Measurements from ENCODE around the gene LAX1. TPM values are rescaled to one million over a fixed set of nuclear protein-coding genes. Genes with fewer than 3 reads are reported as not detected.
A peak's percentile ranks its signal among the peaks of the same experiment; 100 is the strongest.

LAX1 gene
- total and polyA plus RNA-seq, 7 donors = 0.60 to 3.6 (median 0.95) TPM; not detected in 3

GRCh38 chr1:203807196-203807595, 42.2 kb downstream of the LAX1 start:
- intact Hi-C loops (cut with DNase I) = no loop called here
- Histone ChIP-seq H3K27me3 (no peaks in the 10 kb centered on the region), H3K4me3 (no peak overlapping the region), H3K27ac (peak overlapping the region in 2 of 4 donors; percentile 58 to 66), H3K36me3 (peaks cover 3 to 41% (median 6%) of the 10 kb centered on the region in 4 donors), H3K4me1 (peaks cover 0 to 36% (median 22%) of the 10 kb centered on the region in 4 donors), H3K9me3 (no peaks in the 10 kb centered on the region)
- DNase-seq = no peak
- TF ChIP-seq, protein P1, sequence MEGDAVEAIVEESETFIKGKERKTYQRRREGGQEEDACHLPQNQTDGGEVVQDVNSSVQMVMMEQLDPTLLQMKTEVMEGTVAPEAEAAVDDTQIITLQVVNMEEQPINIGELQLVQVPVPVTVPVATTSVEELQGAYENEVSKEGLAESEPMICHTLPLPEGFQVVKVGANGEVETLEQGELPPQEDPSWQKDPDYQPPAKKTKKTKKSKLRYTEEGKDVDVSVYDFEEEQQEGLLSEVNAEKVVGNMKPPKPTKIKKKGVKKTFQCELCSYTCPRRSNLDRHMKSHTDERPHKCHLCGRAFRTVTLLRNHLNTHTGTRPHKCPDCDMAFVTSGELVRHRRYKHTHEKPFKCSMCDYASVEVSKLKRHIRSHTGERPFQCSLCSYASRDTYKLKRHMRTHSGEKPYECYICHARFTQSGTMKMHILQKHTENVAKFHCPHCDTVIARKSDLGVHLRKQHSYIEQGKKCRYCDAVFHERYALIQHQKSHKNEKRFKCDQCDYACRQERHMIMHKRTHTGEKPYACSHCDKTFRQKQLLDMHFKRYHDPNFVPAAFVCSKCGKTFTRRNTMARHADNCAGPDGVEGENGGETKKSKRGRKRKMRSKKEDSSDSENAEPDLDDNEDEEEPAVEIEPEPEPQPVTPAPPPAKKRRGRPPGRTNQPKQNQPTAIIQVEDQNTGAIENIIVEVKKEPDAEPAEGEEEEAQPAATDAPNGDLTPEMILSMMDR (IDR thresholded peaks at IDR 0.05) = no peak
- no peak for TF ChIP-seq EP300 (IDR thresholded peaks at IDR 0.05)
- TF ChIP-seq POLR2A (IDR thresholded peaks at IDR 0.05) = no peak
- no peak for TF ChIP-seq POLR2AphosphoS5 (IDR thresholded peaks at IDR 0.05)
- WGBS, 2 donors = 81 to 90% methylated on average over 2 of the region's 2 CpGs

DNA sequence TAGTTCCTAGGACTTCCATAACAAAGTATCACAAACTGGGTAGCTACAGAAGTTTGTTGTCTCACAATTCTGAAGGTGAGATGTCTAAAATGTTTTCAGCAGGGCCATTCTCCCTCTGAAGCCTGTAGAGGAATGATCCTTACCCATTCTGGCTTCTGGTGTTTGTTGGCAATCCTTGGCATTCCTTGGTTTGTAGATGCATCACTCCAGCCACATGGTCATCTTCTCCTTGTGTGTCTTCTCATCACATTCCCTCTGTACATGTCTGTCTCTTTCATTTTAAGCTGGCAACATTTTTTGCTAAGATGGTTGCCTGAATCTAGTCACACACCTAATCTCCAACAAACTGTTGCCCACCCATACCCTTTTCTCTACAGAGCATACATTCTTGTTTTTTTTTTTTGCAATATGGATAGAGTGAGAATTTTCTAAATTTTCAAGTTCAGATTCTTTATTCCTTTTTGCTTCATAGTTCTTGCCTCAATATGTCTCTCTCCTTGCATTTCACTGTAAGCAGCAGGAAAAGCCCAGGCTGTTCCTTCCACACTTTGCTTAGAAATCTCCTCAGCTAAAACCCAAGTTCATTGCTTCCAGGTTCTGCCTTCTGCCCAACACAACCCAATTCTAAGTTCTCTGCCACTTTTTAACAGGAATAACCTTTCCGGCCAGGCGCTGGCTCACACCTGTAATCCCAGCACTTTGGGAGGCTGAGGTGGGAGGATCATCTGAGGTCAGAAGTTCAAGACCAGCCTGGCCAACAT, 48.8 kb downstream of the LAX1 start:
- TF ChIP-seq EP300 (IDR thresholded peaks at IDR 0.05) (no peak), POLR2AphosphoS5 (IDR thresholded peaks at IDR 0.05) (no peak), POLR2A (IDR thresholded peaks at IDR 0.05) (no peak)
- TF ChIP-seq, protein P1 (IDR thresholded peaks at IDR 0.05) = no peak
- Histone ChIP-seq H3K27me3 (no peaks in the 10 kb centered on the region), H3K4me1 (peaks cover 0 to 8% (median 1%) of the 10 kb centered on the region in 4 donors), H3K4me3 (no peak overlapping the region), H3K27ac (no peak overlapping the region), H3K9me3 (no peaks in the 10 kb centered on the region), H3K36me3 (peaks cover 16 to 62% (median 26%) of the 10 kb centered on the region in 4 donors)
- WGBS, 2 donors = 98 to 99% methylated on average over 2 of the region's 2 CpGs
- no peak for DNase-seq
- intact Hi-C loops (cut with DNase I) = loop anchor here (5.0 kb wide), 1 partner anchor 71 kb away; no protein-coding TSS in a partner anchor

DNA sequence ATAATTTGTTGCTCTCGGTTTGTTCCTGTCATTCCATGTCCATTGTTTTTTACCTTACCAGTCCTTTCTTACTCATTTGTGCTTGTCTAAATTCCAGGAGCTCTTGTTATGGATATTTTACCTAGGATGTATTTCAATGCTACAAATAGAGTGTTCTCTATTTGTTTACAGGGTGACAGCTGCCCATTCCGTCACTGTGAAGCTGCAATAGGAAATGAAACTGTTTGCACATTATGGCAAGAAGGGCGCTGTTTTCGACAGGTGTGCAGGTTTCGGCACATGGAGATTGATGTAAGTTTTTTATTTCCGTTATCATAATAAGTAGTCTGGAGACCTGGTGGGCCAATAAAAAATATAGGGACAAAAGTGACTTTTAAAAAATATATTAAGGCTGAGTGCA, 53.4 kb downstream of the LAX1 start:
- 79 to 94% methylated on average over 6 of the region's 6 CpGs for WGBS, 2 donors
- H3K4me1 ChIP-seq = peaks cover 0 to 9% (median 3%) of the 10 kb centered on the region in 4 donors
- H3K9me3 ChIP-seq = no peaks in the 10 kb centered on the region
- no peak for DNase-seq
- H3K4me3 ChIP-seq = no peak overlapping the region
- TF ChIP-seq POLR2A (IDR thresholded peaks at IDR 0.05) (no peak), POLR2AphosphoS5 (IDR thresholded peaks at IDR 0.05) (no peak), EP300 (IDR thresholded peaks at IDR 0.05) (no peak)
- TF ChIP-seq, protein P1 (IDR thresholded peaks at IDR 0.05) = no peak
- H3K36me3 ChIP-seq = peaks cover 25 to 92% (median 55%) of the 10 kb centered on the region in 4 donors
- intact Hi-C loops (cut with DNase I) = no loop called here
- no peak overlapping the region for H3K27ac ChIP-seq
- H3K27me3 ChIP-seq = no peaks in the 10 kb centered on the region

DNA sequence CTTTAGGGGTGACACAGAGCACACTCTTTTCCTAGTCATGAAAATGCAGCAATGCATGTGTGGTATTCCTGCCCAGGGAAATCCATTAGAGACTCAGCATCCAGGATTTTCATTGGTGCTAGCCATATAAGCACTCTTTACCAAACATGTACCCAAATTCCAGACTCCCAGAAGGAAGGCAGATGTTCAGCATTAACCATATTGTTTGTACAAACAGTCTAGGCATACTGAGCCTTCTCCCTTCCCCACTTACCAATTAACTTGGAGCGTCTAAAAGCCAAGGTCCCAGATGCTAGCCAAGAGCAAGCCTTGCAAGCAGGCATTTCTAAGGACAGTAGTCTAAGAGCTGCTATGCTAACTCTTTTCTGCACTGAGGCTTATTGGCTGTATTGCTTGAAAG, 58.3 kb downstream of the LAX1 start:
- H3K4me1 ChIP-seq = peaks cover 0 to 8% (median 2%) of the 10 kb centered on the region in 4 donors
- no peak overlapping the region for H3K4me3 ChIP-seq
- intact Hi-C loops (cut with DNase I) = no loop called here
- no peaks in the 10 kb centered on the region for H3K27me3 ChIP-seq
- WGBS, 2 donors = 88 to 94% methylated on average over 1 of the region's 1 CpG
- DNase-seq = no peak
- peaks cover 19 to 73% (median 38%) of the 10 kb centered on the region in 4 donors for H3K36me3 ChIP-seq
- no peaks in the 10 kb centered on the region for H3K9me3 ChIP-seq
- TF ChIP-seq, protein P1 (IDR thresholded peaks at IDR 0.05) = no peak
- TF ChIP-seq POLR2A (IDR thresholded peaks at IDR 0.05) (no peak), POLR2AphosphoS5 (IDR thresholded peaks at IDR 0.05) (no peak), EP300 (IDR thresholded peaks at IDR 0.05) (no peak)
- H3K27ac ChIP-seq = no peak overlapping the region

Small RNAs within 50 kb of the gene (small RNA-seq; reads per million reads assigned to genes)
- 605 to 2,552 (median 2,453) reads per million in 3 donors for gene SNORA77
- 0 to 0.30 (median 0) reads per million in 3 donors for gene ZC3H11A

Other genes starting within 250 kb of the LAX1 start
- 100 to 1,000 TPM; 229 to 595 (median 347) TPM for gene ATP2B4, start 138.4 kb upstream of the LAX1 start, total RNA-seq
- 10 to 100 TPM in 1 of 3 donors, 1 to 10 TPM in 2; 1.6 to 34.5 (median 4.2) TPM for gene ATP2B4, start 138.4 kb upstream of the LAX1 start, polyA plus RNA-seq
- gene ZBED6, start 30.4 kb downstream of the LAX1 start, total RNA-seq = 10 to 100 TPM; 11.0 to 21.4 (median 19.6) TPM
- gene ZBED6, start 30.4 kb downstream of the LAX1 start, polyA plus RNA-seq = 1 to 10 TPM in 2 of 3 donors, under 1 TPM in 1; 0.60 to 4.0 (median 1.6) TPM
- 100 to 1,000 TPM in 1 of 4 donors, 10 to 100 TPM in 3; 84.9 to 111 (median 88.6) TPM for gene ZC3H11A, start 30.4 kb downstream of the LAX1 start, total RNA-seq
- gene ZC3H11A, start 30.4 kb downstream of the LAX1 start, polyA plus RNA-seq = 10 to 100 TPM; 17.8 to 44.3 (median 19.2) TPM
- 10 to 100 TPM; 23.1 to 66.0 (median 43.4) TPM for gene SNRPE, start 96.4 kb downstream of the LAX1 start, total RNA-seq
- gene SNRPE, start 96.4 kb downstream of the LAX1 start, polyA plus RNA-seq = 100 to 1,000 TPM in 2 of 3 donors, 10 to 100 TPM in 1; 93.9 to 140 (median 121) TPM

Data from sigmoid colon (tissue), 7 donors.